ENCODE results near the gene KRT6C.
"Not testable (repeated sequence)": the region's sequence is repeated elsewhere in the genome, so short reads cannot be mapped to it uniquely, and the experiment has no call there.

Gene KRT6C

GRCh38 chr12:52461693-52462092, 11.9 kb downstream of the KRT6C start:
- Histone ChIP-seq H3K36me3 (ENCODE audit: control insufficient read depth, insufficient read depth, low read length) (no peaks in the 10 kb centered on the region), H3K27me3 (replicated peaks; ENCODE audit: control insufficient read depth, insufficient read depth, low read length, poor library complexity, severe bottlenecking) (no peaks in the 10 kb centered on the region), H3K4me3 (ENCODE audit: insufficient read depth, low read depth, low read length, poor library complexity, severe bottlenecking) (no peak overlapping the region), H3K9me3 (ENCODE audit: control insufficient read depth, low read length) (no peaks in the 10 kb centered on the region), H3K4me1 (ENCODE audit: control insufficient read depth, insufficient read depth, low read length, poor library complexity, severe bottlenecking) (no peaks in the 10 kb centered on the region), H3K27ac (ENCODE audit: insufficient read depth, low read length, poor library complexity, severe bottlenecking) (no peak overlapping the region)
- DNase-seq, result no peak

GRCh38 chr12:52458861-52459260, 14.7 kb downstream of the KRT6C start:
- no peaks in the 10 kb centered on the region for H3K27me3 ChIP-seq (replicated peaks; ENCODE audit: control insufficient read depth, insufficient read depth, low read length, poor library complexity, severe bottlenecking)
- DNase-seq, result no peak
- H3K9me3 ChIP-seq (ENCODE audit: control insufficient read depth, low read length), result no peaks in the 10 kb centered on the region
- no peak overlapping the region for H3K4me3 ChIP-seq (ENCODE audit: insufficient read depth, low read depth, low read length, poor library complexity, severe bottlenecking)
- H3K27ac ChIP-seq (ENCODE audit: insufficient read depth, low read length, poor library complexity, severe bottlenecking), result no peak overlapping the region
- H3K36me3 ChIP-seq (ENCODE audit: control insufficient read depth, insufficient read depth, low read length), result no peaks in the 10 kb centered on the region
- no peaks in the 10 kb centered on the region for H3K4me1 ChIP-seq (ENCODE audit: control insufficient read depth, insufficient read depth, low read length, poor library complexity, severe bottlenecking)

- DNase-seq, result no peak
- no peak overlapping the region for H3K27ac ChIP-seq (ENCODE audit: insufficient read depth, low read length, poor library complexity, severe bottlenecking)
- no peaks in the 10 kb centered on the region for H3K4me1 ChIP-seq (ENCODE audit: control insufficient read depth, insufficient read depth, low read length, poor library complexity, severe bottlenecking)
- no peaks in the 10 kb centered on the region for H3K9me3 ChIP-seq (ENCODE audit: control insufficient read depth, low read length)
- H3K27me3 ChIP-seq (replicated peaks; ENCODE audit: control insufficient read depth, insufficient read depth, low read length, poor library complexity, severe bottlenecking), result no peaks in the 10 kb centered on the region
- H3K4me3 ChIP-seq (ENCODE audit: insufficient read depth, low read depth, low read length, poor library complexity, severe bottlenecking), result no peak overlapping the region
- H3K36me3 ChIP-seq (ENCODE audit: control insufficient read depth, insufficient read depth, low read length), result no peaks in the 10 kb centered on the region
These were observed 17.8 kb downstream of the KRT6C start for GRCh38 chr12:52455821-52456220.

GRCh38 chr12:52454411-52455201, 19.0 kb downstream of the KRT6C start:
- Histone ChIP-seq H3K4me1 (ENCODE audit: control insufficient read depth, insufficient read depth, low read length, poor library complexity, severe bottlenecking) (no peaks in the 10 kb centered on the region), H3K27ac (ENCODE audit: insufficient read depth, low read length, poor library complexity, severe bottlenecking) (no peak overlapping the region), H3K27me3 (replicated peaks; ENCODE audit: control insufficient read depth, insufficient read depth, low read length, poor library complexity, severe bottlenecking) (no peaks in the 10 kb centered on the region), H3K36me3 (ENCODE audit: control insufficient read depth, insufficient read depth, low read length) (no peaks in the 10 kb centered on the region), H3K4me3 (ENCODE audit: insufficient read depth, low read depth, low read length, poor library complexity, severe bottlenecking) (no peak overlapping the region), H3K9me3 (ENCODE audit: control insufficient read depth, low read length) (no peaks in the 10 kb centered on the region)
- no peak for DNase-seq

GRCh38 chr12:52452101-52452500, 21.5 kb downstream of the KRT6C start, which contains the start of gene KRT6B:
KRT6B (minus strand) TSS chr12:52452146; CDS start chr12:52452078, 68 bp downstream.
- Histone ChIP-seq H3K4me1 (ENCODE audit: control insufficient read depth, insufficient read depth, low read length, poor library complexity, severe bottlenecking) (no peaks in the 10 kb centered on the region), H3K4me3 (ENCODE audit: insufficient read depth, low read depth, low read length, poor library complexity, severe bottlenecking) (no peak within 1 kb of the TSS), H3K36me3 (ENCODE audit: control insufficient read depth, insufficient read depth, low read length) (no peaks in the 10 kb centered on the region), H3K27ac (ENCODE audit: insufficient read depth, low read length, poor library complexity, severe bottlenecking) (no peak within 1 kb of the TSS), H3K9me3 (ENCODE audit: control insufficient read depth, low read length) (no peaks in the 10 kb centered on the region), H3K27me3 (replicated peaks; ENCODE audit: control insufficient read depth, insufficient read depth, low read length, poor library complexity, severe bottlenecking) (no peaks in the 10 kb centered on the region)
- DNase-seq, result no peak

- Histone ChIP-seq H3K4me1 (ENCODE audit: control insufficient read depth, insufficient read depth, low read length, poor library complexity, severe bottlenecking) (no peaks in the 10 kb centered on the region), H3K9me3 (ENCODE audit: control insufficient read depth, low read length) (no peaks in the 10 kb centered on the region), H3K27me3 (replicated peaks; ENCODE audit: control insufficient read depth, insufficient read depth, low read length, poor library complexity, severe bottlenecking) (no peaks in the 10 kb centered on the region), H3K4me3 (ENCODE audit: insufficient read depth, low read depth, low read length, poor library complexity, severe bottlenecking) (no peak overlapping the region), H3K27ac (ENCODE audit: insufficient read depth, low read length, poor library complexity, severe bottlenecking) (no peak overlapping the region), H3K36me3 (ENCODE audit: control insufficient read depth, insufficient read depth, low read length) (no peaks in the 10 kb centered on the region)
- no peak for DNase-seq
These were observed 25.4 kb downstream of the KRT6C start for GRCh38 chr12:52448228-52448627.

GRCh38 chr12:52447196-52447595, 26.4 kb downstream of the KRT6C start:
- H3K9me3 ChIP-seq (ENCODE audit: control insufficient read depth, low read length); H3K36me3 ChIP-seq (ENCODE audit: control insufficient read depth, insufficient read depth, low read length); H3K4me3 ChIP-seq (ENCODE audit: insufficient read depth, low read depth, low read length, poor library complexity, severe bottlenecking); H3K27me3 ChIP-seq (replicated peaks; ENCODE audit: control insufficient read depth, insufficient read depth, low read length, poor library complexity, severe bottlenecking); H3K27ac ChIP-seq (ENCODE audit: insufficient read depth, low read length, poor library complexity, severe bottlenecking); DNase-seq; H3K4me1 ChIP-seq (ENCODE audit: control insufficient read depth, insufficient read depth, low read length, poor library complexity, severe bottlenecking): not testable (repeated sequence)

GRCh38 chr12:52446367-52447045, 27.1 kb downstream of the KRT6C start:
- no peak for DNase-seq
- no peaks in the 10 kb centered on the region for H3K27me3 ChIP-seq (replicated peaks; ENCODE audit: control insufficient read depth, insufficient read depth, low read length, poor library complexity, severe bottlenecking)
- H3K36me3 ChIP-seq (ENCODE audit: control insufficient read depth, insufficient read depth, low read length), result no peaks in the 10 kb centered on the region
- H3K4me3 ChIP-seq (ENCODE audit: insufficient read depth, low read depth, low read length, poor library complexity, severe bottlenecking), result no peak overlapping the region
- no peaks in the 10 kb centered on the region for H3K9me3 ChIP-seq (ENCODE audit: control insufficient read depth, low read length)
- no peaks in the 10 kb centered on the region for H3K4me1 ChIP-seq (ENCODE audit: control insufficient read depth, insufficient read depth, low read length, poor library complexity, severe bottlenecking)
- H3K27ac ChIP-seq (ENCODE audit: insufficient read depth, low read length, poor library complexity, severe bottlenecking), result no peak overlapping the region

GRCh38 chr12:52445876-52446275, 27.7 kb downstream of the KRT6C start:
- Histone ChIP-seq H3K36me3 (ENCODE audit: control insufficient read depth, insufficient read depth, low read length) (no peaks in the 10 kb centered on the region), H3K4me3 (ENCODE audit: insufficient read depth, low read depth, low read length, poor library complexity, severe bottlenecking) (no peak overlapping the region), H3K9me3 (ENCODE audit: control insufficient read depth, low read length) (no peaks in the 10 kb centered on the region), H3K4me1 (ENCODE audit: control insufficient read depth, insufficient read depth, low read length, poor library complexity, severe bottlenecking) (no peaks in the 10 kb centered on the region), H3K27me3 (replicated peaks; ENCODE audit: control insufficient read depth, insufficient read depth, low read length, poor library complexity, severe bottlenecking) (no peaks in the 10 kb centered on the region), H3K27ac (ENCODE audit: insufficient read depth, low read length, poor library complexity, severe bottlenecking) (no peak overlapping the region)
- DNase-seq, result no peak

All from effector memory CD4-positive, alpha-beta T cell (primary cell).